MCF 10A (cell line): ENCODE measurements around the gene FKBP2. TPM values are rescaled to one million over a fixed set of nuclear protein-coding genes. Genes with fewer than 3 reads are reported as not detected.

ENCODE experiments used
- BruUV-seq: library from RNA; stranded (reverse); fragments of 400-500 nt; replicated peaks from 2 replicates; lab custom pipeline; 2021; lab: Mats Ljungman, UMichigan
- CTCF ChIA-PET: fragments of 300-600 bp; sonication (Branson Sonifier 250); formaldehyde crosslinking; extraction: SDS; loops from one replicate; lab custom pipeline; 2021; ENCODE audit warnings: antibody characterized with exemption, inconsistent platforms; lab: Yijun Ruan, JAX
- POLR2A ChIA-PET: fragments of 300-600, 350-650 bp; sonication (Branson Sonifier 250); formaldehyde crosslinking; extraction: SDS; loops from one replicate; lab custom pipeline; 2020; ENCODE audit warnings: antibody characterized with exemption, inconsistent platforms; lab: Yijun Ruan, JAX
- DNase-seq: peaks from one replicate; pipeline ENCODE4 v3.0.0-alpha.2; 2018; ENCODE audit not compliant: unreplicated experiment
- H3K27ac Mint-ChIP-seq: one replicate; pipeline ENCODE4 v1.8.0; 2022; ENCODE audit warnings: mild to moderate bottlenecking, low read depth, mixed read lengths; ENCODE audit not compliant: unreplicated experiment
- H3K27me3 Mint-ChIP-seq: one replicate; pipeline ENCODE4 v1.8.0; 2022; ENCODE audit warnings: mixed read lengths; ENCODE audit not compliant: insufficient read depth, unreplicated experiment
- H3K36me3 Mint-ChIP-seq: one replicate; pipeline ENCODE4 v1.8.0; 2022; ENCODE audit warnings: mild to moderate bottlenecking, moderate library complexity, mixed read lengths; ENCODE audit not compliant: insufficient read depth, unreplicated experiment
- H3K4me1 Mint-ChIP-seq: one replicate; pipeline ENCODE4 v1.8.0; 2022; ENCODE audit warnings: mixed read lengths; ENCODE audit not compliant: insufficient read depth, unreplicated experiment
- H3K4me3 Mint-ChIP-seq: one replicate; pipeline ENCODE4 v1.8.0; 2022; ENCODE audit warnings: mild to moderate bottlenecking, moderate library complexity, mixed read lengths; ENCODE audit not compliant: unreplicated experiment
- H3K9me3 Mint-ChIP-seq: one replicate; pipeline ENCODE4 v1.8.0; 2022; ENCODE audit warnings: mixed read lengths; ENCODE audit not compliant: unreplicated experiment
- CTCF ChIP-seq: fragments of 200-600 bp; IDR thresholded peaks from one replicate; pipeline ENCODE4 v1.8.0; 2022; ENCODE audit warnings: antibody characterized with exemption, mild to moderate bottlenecking; ENCODE audit not compliant: unreplicated experiment
- intact Hi-C: fragments of 100-400 bp; cut with micrococcal nuclease; formaldehyde crosslinking; loops from 2 replicates; pipeline ENCODE4 v1.14.1; 2022
- total RNA-seq: library from RNA; stranded (reverse); gene quantifications from 2 replicates; pipeline ENCODE4 v1.2.3, GENCODE V29; 2022

Gene FKBP2
- total RNA-seq, 1 experiment from 2014 or later: 86.0 TPM

- BruUV-seq: no TSS peak
- POLR2A ChIA-PET: interaction anchor here (0.8 to 7.6 kb wide), 8 partner anchors 8 to 41 kb away, joined by 3 to 125 read pairs (median 63); partner anchors contain the start of genes BAD, CATSPERZ, ESRRA and FKBP2
- CTCF ChIA-PET: interaction anchor here (0.6 to 6.4 kb wide), 7 partner anchors 14 to 1462 kb away, joined by 3 to 70 read pairs (median 3); partner anchors contain the start of gene PLCB3
- intact Hi-C loops: no loop called here
- H3K27ac Mint-ChIP-seq: no peak overlapping the region
- no peak for DNase-seq
- H3K27me3 Mint-ChIP-seq: no peaks in the 10 kb centered on the region
- no peaks in the 10 kb centered on the region for H3K9me3 Mint-ChIP-seq
- no peak for TF ChIP-seq CTCF
- peaks cover 57% of the 10 kb centered on the region for H3K36me3 Mint-ChIP-seq
- peaks cover 23% of the 10 kb centered on the region for H3K4me1 Mint-ChIP-seq
- no peak overlapping the region for H3K4me3 Mint-ChIP-seq
Measured at GRCh38 chr11:64267207-64267945, 26.5 kb downstream of the FKBP2 start.

- Mint-ChIP-seq H3K27me3 (no peaks in the 10 kb centered on the region), H3K27ac (peak overlapping the region; percentile 96), H3K9me3 (no peaks in the 10 kb centered on the region), H3K4me1 (peaks cover 23% of the 10 kb centered on the region), H3K36me3 (peaks cover 48% of the 10 kb centered on the region), H3K4me3 (peak overlapping the region; percentile 96)
- ChIA-PET POLR2A (interaction anchor here (0.8 to 7.6 kb wide), 22 partner anchors 9 to 87 kb away, joined by 3 to 125 read pairs (median 8); partner anchors contain the start of genes BAD, CATSPERZ, ESRRA and FKBP2), CTCF (interaction anchor here (0.6 to 6.4 kb wide), 8 partner anchors 13 to 1462 kb away, joined by 3 to 70 read pairs (median 4); partner anchors contain the start of gene PLCB3)
- BruUV-seq: no TSS peak
- TF ChIP-seq CTCF: no peak
- peak; percentile 73 for DNase-seq
- intact Hi-C loops: no loop called here
Measured at GRCh38 chr11:64268025-64268892, 27.4 kb downstream of the FKBP2 start.

- H3K27me3 Mint-ChIP-seq: no peaks in the 10 kb centered on the region
- ChIA-PET CTCF (interaction anchor here (0.7 to 6.4 kb wide), 5 partner anchors 18 to 1534 kb away, joined by 3 to 70 read pairs (median 8); partner anchors contain the start of gene PLCB3), POLR2A (interaction anchor here (0.8 to 7.6 kb wide), 24 partner anchors 8 to 510 kb away, joined by 3 to 125 read pairs (median 7); partner anchors contain the start of genes BAD, CATSPERZ, ESRRA and FKBP2)
- peaks cover 52% of the 10 kb centered on the region for H3K36me3 Mint-ChIP-seq
- intact Hi-C loops: loop anchor here (1.0 kb wide), 1 partner anchor 18 kb away; the partner anchor contains the start of gene PLCB3
- DNase-seq: peak; percentile 55
- BruUV-seq: no TSS peak
- peak overlapping the region; percentile 96 for H3K27ac Mint-ChIP-seq
- no peak for TF ChIP-seq CTCF
- H3K4me1 Mint-ChIP-seq: peaks cover 23% of the 10 kb centered on the region
- H3K4me3 Mint-ChIP-seq: peak overlapping the region; percentile 96
- no peaks in the 10 kb centered on the region for H3K9me3 Mint-ChIP-seq
Measured at GRCh38 chr11:64268893-64269539, 28.1 kb downstream of the FKBP2 start.
